NCI-H2171 (cell line): ENCODE data around the gene RMND5A.
A peak's percentile ranks its signal among the peaks of the same experiment; 100 is the strongest.
"Not testable (repeated sequence)": the region's sequence is repeated elsewhere in the genome, so short reads cannot be mapped to it uniquely, and the experiment has no call there.

Experiments used
- DNase-seq: peaks from one replicate; lab custom pipeline; 2025; lab: John Stamatoyannopoulos, UW

The RMND5A gene

DNA sequence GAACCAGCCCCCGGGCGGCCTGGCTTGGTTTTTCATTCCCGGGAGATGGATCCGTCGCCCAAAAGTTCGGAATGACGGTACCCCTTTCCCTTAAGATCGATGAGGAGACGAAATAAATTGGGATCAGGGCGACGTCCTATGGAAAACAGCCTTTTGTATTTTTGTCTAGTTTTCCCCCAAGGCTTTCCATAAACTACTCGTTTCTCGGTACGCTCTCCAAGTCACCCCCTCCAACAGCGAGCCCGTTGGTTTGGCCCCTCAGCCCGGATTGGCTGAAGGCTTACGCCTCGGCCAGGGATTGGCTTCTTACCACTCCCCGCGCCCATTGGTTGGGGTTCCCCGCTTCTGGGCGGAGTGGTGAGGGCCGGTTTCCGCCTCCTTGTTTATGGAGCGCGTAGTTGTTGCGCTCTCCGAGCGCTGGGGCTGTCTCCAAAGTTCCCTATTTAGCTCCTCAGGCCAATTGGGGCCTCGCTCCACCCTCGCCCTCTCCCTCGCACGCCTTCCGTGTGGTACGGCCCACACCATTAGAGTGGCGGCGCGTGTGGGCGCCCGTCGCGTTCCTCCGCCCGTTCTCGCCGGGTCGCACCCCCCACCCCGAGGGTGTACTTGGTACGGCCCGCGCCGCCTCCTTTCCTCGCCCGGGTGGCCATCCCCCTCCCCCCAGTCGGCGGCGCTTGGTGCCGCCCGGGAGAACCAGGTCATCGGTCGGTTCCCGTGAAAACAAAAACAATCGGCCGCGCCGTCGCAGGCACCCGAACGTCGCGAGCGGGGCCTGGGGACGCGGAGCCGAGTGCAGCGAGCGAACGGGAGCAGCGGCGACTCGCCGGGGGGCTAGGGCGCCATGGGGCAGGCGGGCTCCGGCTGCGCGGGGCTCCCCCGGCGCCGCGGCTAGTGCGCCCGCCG is at the start of gene RMND5A:
Gene RMND5A, plus strand, starts transcription at position 655 of the 903 bp plus-strand sequence. CDS start 377 bp downstream, outside the sequence.
- peak; percentile 79 for DNase-seq

DNA sequence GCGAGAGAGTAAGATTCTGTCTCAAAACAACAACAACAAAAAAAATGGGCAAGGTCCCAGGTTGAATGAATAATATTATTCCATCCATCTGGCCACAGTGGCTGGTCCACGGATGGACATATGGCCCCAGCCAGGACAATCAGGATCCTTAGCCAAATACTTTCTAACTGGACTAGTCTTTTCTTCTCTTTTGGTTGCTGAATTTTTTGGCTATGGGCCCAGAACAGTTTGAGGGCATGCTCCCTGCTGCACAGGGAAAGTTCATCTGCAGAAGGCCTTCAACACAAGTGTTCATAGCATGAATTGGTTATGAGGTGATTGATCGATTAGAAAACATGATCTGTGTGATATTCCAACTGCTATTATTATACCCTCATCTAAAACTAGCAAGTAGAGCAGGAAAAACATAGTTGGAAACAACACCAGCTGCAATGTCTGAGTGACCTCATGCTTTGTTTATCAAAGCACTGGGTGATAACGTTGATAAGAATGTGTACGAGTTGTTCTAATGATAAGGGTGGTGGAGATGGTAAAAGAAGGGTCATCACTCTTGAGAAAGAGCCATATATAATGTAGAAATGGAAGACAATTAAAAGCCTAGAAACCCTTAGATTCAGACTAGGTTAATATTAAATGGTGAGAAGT is 48.6 kb upstream of the RMND5A start:
- DNase-seq, result no peak

- DNase-seq, result no peak
These were observed 48.0 kb upstream of the RMND5A start for GRCh38 chr2:86672027-86672545.

DNA sequence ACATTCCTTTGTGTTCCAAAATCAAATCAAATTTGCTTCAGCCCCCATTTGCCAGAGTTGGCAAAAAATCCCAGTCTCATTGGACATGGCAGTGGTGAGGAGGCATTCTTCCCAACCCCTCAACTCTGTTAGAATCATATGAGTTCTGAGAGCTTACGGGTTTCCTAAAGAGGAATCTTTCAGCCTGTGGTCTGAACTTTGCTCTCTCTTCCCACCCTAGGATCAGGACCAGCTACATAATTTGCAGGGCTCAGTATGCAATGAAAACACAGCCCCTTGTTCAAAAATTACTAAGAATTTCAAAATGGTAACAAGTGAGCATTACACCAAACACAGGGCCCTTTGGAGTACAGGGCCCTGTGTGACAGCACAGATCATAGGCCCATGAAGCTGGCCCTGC is 47.1 kb upstream of the RMND5A start:
- no peak for DNase-seq

GRCh38 chr2:86673986-86674670 is 46.0 kb upstream of the RMND5A start:
- no peak for DNase-seq

- DNase-seq, result no peak
These were observed 45.0 kb upstream of the RMND5A start for GRCh38 chr2:86675104-86675503.

DNA sequence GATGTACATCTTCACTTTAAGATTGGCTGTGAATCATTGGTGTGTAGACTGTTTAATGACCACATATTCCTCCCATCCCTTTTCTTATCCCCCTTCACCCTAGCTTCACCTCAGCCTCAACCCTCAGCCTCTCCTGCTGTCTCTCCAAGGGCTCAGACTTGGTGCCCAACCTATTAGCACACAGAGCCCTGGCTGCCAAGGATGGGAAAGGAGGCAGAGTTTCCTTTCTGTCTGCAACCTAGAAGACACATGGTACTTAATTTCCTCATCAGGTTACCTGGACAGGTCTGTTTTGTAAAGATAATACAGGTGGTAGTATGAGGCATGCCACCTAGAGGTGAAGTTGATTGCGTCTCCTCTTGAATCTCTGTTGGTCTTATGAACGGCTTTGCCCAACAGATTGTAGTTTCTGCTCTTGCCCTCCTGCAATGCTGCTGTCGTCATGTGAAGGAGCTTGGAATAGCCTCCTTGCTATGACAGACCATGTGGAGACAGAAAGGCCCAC is 44.5 kb upstream of the RMND5A start:
- DNase-seq, result no peak

GRCh38 chr2:86677816-86678215 is 42.3 kb upstream of the RMND5A start:
- DNase-seq, result no peak

DNA sequence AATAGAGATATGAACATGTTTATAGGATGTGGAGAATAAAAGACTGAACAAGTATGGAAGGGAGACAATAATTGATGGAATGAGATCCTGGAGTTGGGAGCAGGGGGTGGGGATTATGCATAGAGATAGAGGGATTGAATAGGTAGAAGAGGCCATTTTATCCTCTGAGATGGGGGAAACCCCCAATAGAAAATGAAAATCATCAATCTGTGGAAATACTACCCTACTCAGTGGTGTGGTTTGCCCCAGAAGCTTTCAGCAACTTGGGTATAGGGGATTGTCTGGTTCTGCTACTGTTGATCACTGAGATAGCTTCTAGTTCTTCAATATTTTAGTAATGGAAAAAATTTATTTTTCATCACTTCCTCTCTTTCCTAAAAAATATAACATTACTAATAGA is 41.1 kb upstream of the RMND5A start:
- DNase-seq, result no peak

- no peak for DNase-seq
These were observed 34.7 kb upstream of the RMND5A start for GRCh38 chr2:86685351-86685750.

GRCh38 chr2:86686460-86686859 is 33.6 kb upstream of the RMND5A start:
- no peak for DNase-seq

DNA sequence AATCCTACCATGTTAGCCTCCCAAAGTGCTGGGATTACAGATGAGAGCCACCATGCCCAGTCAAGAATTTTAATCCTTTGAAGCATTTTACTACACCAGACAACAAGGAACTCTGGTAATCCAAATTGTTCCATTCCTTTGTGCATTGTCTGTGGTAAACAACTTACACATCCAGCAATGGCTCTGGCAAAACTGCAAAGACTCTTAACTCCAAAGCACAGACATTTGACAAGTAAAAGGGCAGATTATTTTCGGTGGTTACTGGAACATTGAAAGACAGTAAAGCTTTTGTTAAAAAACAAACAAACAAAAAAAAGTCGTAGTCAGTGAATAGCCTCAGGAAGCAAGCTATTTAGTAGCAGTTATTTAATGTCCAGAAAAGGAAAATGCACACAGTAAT is 33.2 kb upstream of the RMND5A start:
- no peak for DNase-seq

GRCh38 chr2:86695053-86695691 is 24.9 kb upstream of the RMND5A start:
- DNase-seq, result no peak

GRCh38 chr2:86697551-86698104 is 22.5 kb upstream of the RMND5A start:
- no peak for DNase-seq

- DNase-seq, result no peak
These were observed 19.4 kb upstream of the RMND5A start for GRCh38 chr2:86700690-86701089.

- DNase-seq, result no peak
These were observed 16.3 kb upstream of the RMND5A start for GRCh38 chr2:86703704-86704361.

- no peak for DNase-seq
These were observed 15.6 kb upstream of the RMND5A start for GRCh38 chr2:86704459-86704971.

DNA sequence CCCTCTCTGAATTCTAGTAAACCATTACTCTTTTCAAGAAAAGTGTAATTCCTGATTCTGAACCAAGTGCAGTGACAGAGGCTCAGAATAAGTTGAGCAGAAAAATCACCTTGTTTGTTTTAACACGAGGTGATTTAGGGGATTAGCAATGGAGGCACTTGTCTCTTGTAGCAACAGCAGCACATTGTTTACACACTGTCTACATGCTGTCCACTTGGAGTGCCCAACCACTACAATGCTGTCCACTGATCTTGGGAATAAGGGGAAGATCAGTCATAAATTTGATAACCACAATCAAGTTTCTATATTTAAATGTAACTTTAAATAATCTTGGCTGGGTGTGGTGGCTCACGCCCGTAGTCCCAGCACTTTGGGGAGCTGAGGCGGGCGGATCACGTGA is 13.9 kb upstream of the RMND5A start:
- no peak for DNase-seq

DNA sequence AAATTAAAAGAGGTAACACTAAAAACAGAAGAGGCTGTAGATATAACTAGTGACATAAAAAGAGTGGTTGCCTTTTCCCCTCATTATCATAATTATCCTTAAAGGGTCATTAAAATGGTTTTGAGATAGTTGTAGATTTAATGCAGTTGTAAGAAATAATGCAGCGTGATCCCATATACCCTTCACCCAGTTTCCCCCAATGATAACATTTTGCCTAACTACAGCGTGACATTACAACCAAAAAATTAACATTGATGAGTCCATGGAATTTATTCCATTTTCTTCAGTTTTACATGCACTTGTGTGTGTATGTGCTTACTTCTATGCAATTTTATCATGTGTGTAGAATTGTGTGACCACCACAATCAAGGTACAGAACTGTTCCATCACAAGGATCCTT is 13.2 kb upstream of the RMND5A start:
- no peak for DNase-seq

DNA sequence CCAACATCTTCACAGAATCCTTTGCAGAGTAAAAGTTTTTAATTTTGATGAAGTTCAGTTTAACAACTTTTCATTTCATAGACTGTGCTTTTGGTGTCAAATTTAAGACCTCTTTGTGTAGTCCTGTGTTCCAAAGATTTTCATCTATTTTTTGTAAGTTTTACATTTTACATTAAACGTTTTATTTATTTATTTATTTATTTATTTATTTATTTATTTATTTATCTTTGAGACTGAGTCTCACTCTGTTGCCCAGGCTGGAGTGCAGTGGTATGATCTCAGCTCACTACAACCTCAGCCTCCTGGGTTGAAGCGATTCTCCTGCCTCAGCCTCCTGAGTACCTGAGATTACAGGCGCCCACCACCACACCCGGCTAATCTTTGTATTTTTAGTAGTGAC is 12.0 kb upstream of the RMND5A start:
- DNase-seq, result not testable (repeated sequence)
